ENCODE results near the gene SPG11.

Gene SPG11

DNA sequence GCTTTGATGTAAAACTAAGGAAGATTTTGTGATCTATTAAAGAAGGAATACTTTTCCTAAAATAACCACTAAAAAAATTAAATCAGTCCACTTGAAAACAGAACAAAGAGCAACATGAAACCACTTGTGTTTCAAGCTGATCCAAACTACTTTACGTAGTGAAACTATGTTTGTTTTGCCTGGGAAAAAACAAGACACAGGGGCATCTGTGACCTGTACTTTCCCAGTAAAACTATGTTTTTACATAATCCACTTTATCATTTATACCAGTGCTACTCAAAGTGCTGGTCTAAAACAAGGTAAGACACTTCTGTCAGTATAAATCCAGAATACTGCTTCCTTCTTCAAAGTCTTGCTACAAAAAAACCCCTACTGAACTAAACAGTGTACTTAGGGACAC is 56.7 kb downstream of the SPG11 start:
- TF ChIP-seq SUZ12 (IDR thresholded peaks at IDR 0.05; ENCODE audit: extremely low read depth, insufficient read depth, insufficient read length): no peak
- Histone ChIP-seq H3K36me3 (ENCODE audit: insufficient read depth, insufficient read length, low read length) (peaks cover 36% of the 10 kb centered on the region), H3K27me3 (ENCODE audit: insufficient read depth, insufficient read length) (no peaks in the 10 kb centered on the region), H3K9me3 (ENCODE audit: insufficient read depth, low read length) (no peaks in the 10 kb centered on the region), H3K4me1 (ENCODE audit: insufficient read depth, insufficient read length) (no peaks in the 10 kb centered on the region), H3K9ac (ENCODE audit: insufficient read length, low read depth) (no peak overlapping the region), H3K4me3 (ENCODE audit: insufficient read length, low read depth) (no peak overlapping the region)
- DNase-seq (ENCODE audit: low read depth, low spot score): no peak

DNA sequence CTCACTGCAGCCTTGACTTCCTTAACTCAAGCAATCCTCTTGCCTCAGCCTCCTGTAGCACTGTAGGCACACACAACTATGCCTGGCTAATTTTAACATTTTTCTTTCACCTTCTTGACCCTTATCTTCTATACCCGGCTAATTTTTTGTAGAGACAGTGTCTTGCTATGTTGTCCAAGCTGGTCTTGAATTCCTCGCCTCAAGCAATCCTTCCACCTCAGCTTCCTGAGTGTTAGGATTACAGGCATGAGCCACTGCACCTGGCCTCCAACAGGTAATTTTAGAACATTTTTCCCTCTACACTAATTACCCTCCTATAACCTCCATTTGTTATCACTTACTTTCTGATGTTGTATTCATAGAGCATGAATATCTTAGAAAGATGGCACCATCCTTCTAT is 60.3 kb downstream of the SPG11 start:
- H3K4me1 ChIP-seq (ENCODE audit: insufficient read depth, insufficient read length): no peaks in the 10 kb centered on the region
- no peak overlapping the region for H3K9ac ChIP-seq (ENCODE audit: insufficient read length, low read depth)
- DNase-seq (ENCODE audit: low read depth, low spot score): no peak
- peaks cover 47% of the 10 kb centered on the region for H3K36me3 ChIP-seq (ENCODE audit: insufficient read depth, insufficient read length, low read length)
- TF ChIP-seq SUZ12 (IDR thresholded peaks at IDR 0.05; ENCODE audit: extremely low read depth, insufficient read depth, insufficient read length): no peak
- no peak for TF ChIP-seq YY1 (IDR thresholded peaks at IDR 0.05; ENCODE audit: insufficient read depth, insufficient read length)
- no peak for TF ChIP-seq ZNF274 (IDR thresholded peaks at IDR 0.05; ENCODE audit: low read depth, low read length)
- no peak overlapping the region for H3K4me3 ChIP-seq (ENCODE audit: insufficient read length, low read depth)
- no peaks in the 10 kb centered on the region for H3K27me3 ChIP-seq (ENCODE audit: insufficient read depth, insufficient read length)
- no peaks in the 10 kb centered on the region for H3K9me3 ChIP-seq (ENCODE audit: insufficient read depth, low read length)

DNA sequence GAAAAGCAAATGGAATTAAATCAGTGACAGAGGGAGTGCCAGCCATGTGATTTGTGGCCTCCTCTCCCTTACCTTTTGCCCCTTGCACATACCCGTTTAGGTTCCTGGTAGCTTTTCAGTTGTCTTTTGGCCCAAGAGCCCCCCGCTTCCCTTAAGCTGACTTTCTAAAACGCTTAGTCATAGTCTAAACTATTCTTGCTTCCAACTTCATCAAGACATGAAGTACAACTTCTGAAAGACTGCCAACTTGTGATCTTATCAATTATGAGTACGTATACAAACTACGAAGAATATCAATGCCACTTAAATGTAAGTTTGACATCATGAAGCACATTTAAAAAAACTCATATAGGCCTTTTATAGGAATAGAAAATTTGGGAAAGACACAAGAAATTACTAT is 64.6 kb downstream of the SPG11 start:
- H3K9ac ChIP-seq (ENCODE audit: insufficient read length, low read depth): no peak overlapping the region
- H3K36me3 ChIP-seq (ENCODE audit: insufficient read depth, insufficient read length, low read length): peaks cover 56% of the 10 kb centered on the region
- H3K27me3 ChIP-seq (ENCODE audit: insufficient read depth, insufficient read length): no peaks in the 10 kb centered on the region
- H3K4me1 ChIP-seq (ENCODE audit: insufficient read depth, insufficient read length): no peaks in the 10 kb centered on the region
- TF ChIP-seq YY1 (IDR thresholded peaks at IDR 0.05; ENCODE audit: insufficient read depth, insufficient read length): no peak
- TF ChIP-seq ZNF274 (IDR thresholded peaks at IDR 0.05; ENCODE audit: low read depth, low read length): no peak
- no peak for TF ChIP-seq SUZ12 (IDR thresholded peaks at IDR 0.05; ENCODE audit: extremely low read depth, insufficient read depth, insufficient read length)
- DNase-seq (ENCODE audit: low read depth, low spot score): no peak
- no peaks in the 10 kb centered on the region for H3K9me3 ChIP-seq (ENCODE audit: insufficient read depth, low read length)
- H3K4me3 ChIP-seq (ENCODE audit: insufficient read length, low read depth): no peak overlapping the region

- H3K9me3 ChIP-seq (ENCODE audit: insufficient read depth, low read length): no peaks in the 10 kb centered on the region
- H3K27me3 ChIP-seq (ENCODE audit: insufficient read depth, insufficient read length): no peaks in the 10 kb centered on the region
- no peak for DNase-seq (ENCODE audit: low read depth, low spot score)
- H3K4me3 ChIP-seq (ENCODE audit: insufficient read length, low read depth): no peak overlapping the region
- no peak for TF ChIP-seq ZNF274 (IDR thresholded peaks at IDR 0.05; ENCODE audit: low read depth, low read length)
- TF ChIP-seq YY1 (IDR thresholded peaks at IDR 0.05; ENCODE audit: insufficient read depth, insufficient read length): no peak
- no peak for TF ChIP-seq SUZ12 (IDR thresholded peaks at IDR 0.05; ENCODE audit: extremely low read depth, insufficient read depth, insufficient read length)
- no peaks in the 10 kb centered on the region for H3K4me1 ChIP-seq (ENCODE audit: insufficient read depth, insufficient read length)
- H3K9ac ChIP-seq (ENCODE audit: insufficient read length, low read depth): no peak overlapping the region
- H3K36me3 ChIP-seq (ENCODE audit: insufficient read depth, insufficient read length, low read length): peaks cover 56% of the 10 kb centered on the region
Observed at GRCh38 chr15:44598066-44598465, 65.4 kb downstream of the SPG11 start.

- Histone ChIP-seq H3K9ac (ENCODE audit: insufficient read length, low read depth) (no peak overlapping the region), H3K4me3 (ENCODE audit: insufficient read length, low read depth) (no peak overlapping the region)
- DNase-seq (ENCODE audit: low read depth, low spot score): no peak
Observed at GRCh38 chr15:44596511-44597010, 66.9 kb downstream of the SPG11 start.

GRCh38 chr15:44595656-44596510 is 67.6 kb downstream of the SPG11 start:
- Histone ChIP-seq H3K36me3 (ENCODE audit: insufficient read depth, insufficient read length, low read length) (peaks cover 65% of the 10 kb centered on the region), H3K4me1 (ENCODE audit: insufficient read depth, insufficient read length) (no peaks in the 10 kb centered on the region), H3K27me3 (ENCODE audit: insufficient read depth, insufficient read length) (no peaks in the 10 kb centered on the region), H3K9me3 (ENCODE audit: insufficient read depth, low read length) (no peaks in the 10 kb centered on the region), H3K9ac (ENCODE audit: insufficient read length, low read depth) (no peak overlapping the region), H3K4me3 (ENCODE audit: insufficient read length, low read depth) (no peak overlapping the region)
- DNase-seq (ENCODE audit: low read depth, low spot score): no peak
- TF ChIP-seq YY1 (IDR thresholded peaks at IDR 0.05; ENCODE audit: insufficient read depth, insufficient read length): no peak
- no peak for TF ChIP-seq ZNF274 (IDR thresholded peaks at IDR 0.05; ENCODE audit: low read depth, low read length)
- TF ChIP-seq SUZ12 (IDR thresholded peaks at IDR 0.05; ENCODE audit: extremely low read depth, insufficient read depth, insufficient read length): no peak

More at GRCh38 chr15:44596511-44597010, 66.9 kb downstream of the SPG11 start:
- TF ChIP-seq SUZ12 (IDR thresholded peaks at IDR 0.05; ENCODE audit: extremely low read depth, insufficient read depth, insufficient read length) (no peak), YY1 (IDR thresholded peaks at IDR 0.05; ENCODE audit: insufficient read depth, insufficient read length) (no peak), ZNF274 (IDR thresholded peaks at IDR 0.05; ENCODE audit: low read depth, low read length) (no peak)
- peaks cover 58% of the 10 kb centered on the region for H3K36me3 ChIP-seq (ENCODE audit: insufficient read depth, insufficient read length, low read length)
- H3K9me3 ChIP-seq (ENCODE audit: insufficient read depth, low read length): no peaks in the 10 kb centered on the region
- no peaks in the 10 kb centered on the region for H3K27me3 ChIP-seq (ENCODE audit: insufficient read depth, insufficient read length)
- no peaks in the 10 kb centered on the region for H3K4me1 ChIP-seq (ENCODE audit: insufficient read depth, insufficient read length)

- no peak overlapping the region for H3K4me3 ChIP-seq (ENCODE audit: insufficient read length, low read depth)
- TF ChIP-seq YY1 (IDR thresholded peaks at IDR 0.05; ENCODE audit: insufficient read depth, insufficient read length) (no peak), SUZ12 (IDR thresholded peaks at IDR 0.05; ENCODE audit: extremely low read depth, insufficient read depth, insufficient read length) (no peak), ZNF274 (IDR thresholded peaks at IDR 0.05; ENCODE audit: low read depth, low read length) (no peak)
- H3K4me1 ChIP-seq (ENCODE audit: insufficient read depth, insufficient read length): no peaks in the 10 kb centered on the region
- no peaks in the 10 kb centered on the region for H3K27me3 ChIP-seq (ENCODE audit: insufficient read depth, insufficient read length)
- DNase-seq (ENCODE audit: low read depth, low spot score): no peak
- H3K9ac ChIP-seq (ENCODE audit: insufficient read length, low read depth): no peak overlapping the region
- no peaks in the 10 kb centered on the region for H3K9me3 ChIP-seq (ENCODE audit: insufficient read depth, low read length)
- H3K36me3 ChIP-seq (ENCODE audit: insufficient read depth, insufficient read length, low read length): peaks cover 66% of the 10 kb centered on the region
Observed at GRCh38 chr15:44595246-44595645, 68.2 kb downstream of the SPG11 start.

All from NT2/D1 (cell line).